Ascending aorta (tissue), 2 donors: ENCODE results near the gene KCNMB1. TPM values are rescaled to one million over a fixed set of nuclear protein-coding genes. Genes with fewer than 3 reads are reported as not detected.

ENCODE experiments used
- DNase-seq, 2 donors: peaks; one replicate each; pipeline ENCODE4 v3.0.0-alpha.2; 2019; ENCODE audit warnings: low spot score in 2 of 2
- H3K27ac ChIP-seq, 2 donors: fragments of 200-600 bp; sonication (generic); one replicate each; pipeline ENCODE4 v1.5.1; 2016 to 2017; ENCODE audit warnings: mild to moderate bottlenecking in 1 of 2
- H3K27me3 ChIP-seq: fragments of 200-600 bp; sonication (generic); one replicate; pipeline ENCODE4 v1.5.1; 2017
- H3K36me3 ChIP-seq, 2 donors: fragments of 200-600 bp; sonication (generic); one replicate each; pipeline ENCODE4 v1.5.1; 2016
- H3K4me1 ChIP-seq, 2 donors: fragments of 200-600 bp; sonication (generic); one replicate each; pipeline ENCODE4 v1.5.1; 2016 to 2017; ENCODE audit warnings: mild to moderate bottlenecking in 1 of 2
- H3K4me3 ChIP-seq, 2 donors: fragments of 200-600 bp; sonication (generic); one replicate each; pipeline ENCODE4 v1.5.1; 2016 to 2017; ENCODE audit warnings: mild to moderate bottlenecking in 1 of 2
- H3K9me3 ChIP-seq, 2 donors: fragments of 200-600 bp; sonication (generic); one replicate each; pipeline ENCODE4 v1.5.1; 2016
- intact Hi-C: fragments of 100-400 bp; cut with DNase I; formaldehyde crosslinking; loops from one replicate; pipeline ENCODE4 v1.15.1; 2023
- total RNA-seq: library from RNA; depleted of rRNA; stranded (reverse); fragments of >200 nt; gene quantifications from one replicate; pipeline ENCODE4 v1.1.0, GENCODE V29; 2016
- TF ChIP-seq, protein P1 (sequence below), 3 experiments: fragments of 200-600 bp in 2 of 3; fragments of 450-650 bp in 1 of 3; sonication (generic) in 2 of 3; IDR thresholded peaks; one replicate each; pipeline ENCODE4 v1.5.1; 2016 to 2019; ENCODE audit warnings: antibody characterized with exemption in 3 of 3, mild to moderate bottlenecking in 1 of 3, moderate library complexity in 1 of 3

KCNMB1 gene
- total RNA-seq, 1 donor from 2014 or later, result 30.8 TPM

DNA sequence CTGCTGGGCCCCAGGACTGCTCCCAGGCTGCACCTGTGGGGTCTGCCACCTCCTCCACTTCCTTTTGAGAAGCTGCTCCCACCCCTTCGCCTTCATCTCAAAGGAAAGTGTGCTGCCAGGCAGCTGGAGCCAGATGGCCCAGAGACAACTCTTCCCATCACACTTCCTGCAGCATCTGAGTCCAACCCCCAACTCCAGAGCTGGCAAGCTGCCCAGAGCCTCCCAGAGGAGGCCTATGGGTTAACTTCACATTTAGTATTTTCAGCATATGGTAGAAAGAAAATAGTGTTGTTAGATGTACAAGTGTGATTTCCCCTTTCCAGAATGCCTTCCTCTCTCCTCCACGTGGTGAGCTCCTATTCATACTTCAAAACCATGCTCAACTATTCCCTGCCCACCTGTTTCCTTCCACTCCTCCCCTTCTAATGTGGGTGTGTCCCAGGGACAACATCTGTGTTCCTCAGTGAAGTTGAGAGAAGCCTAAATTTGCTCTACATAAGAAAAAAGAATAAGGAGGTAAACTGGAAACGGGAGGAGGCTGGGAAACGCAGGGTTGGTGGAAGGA lies 38.6 kb upstream of the KCNMB1 start:
- H3K27me3 ChIP-seq, result no peaks in the 10 kb centered on the region
- TF ChIP-seq, protein P1, sequence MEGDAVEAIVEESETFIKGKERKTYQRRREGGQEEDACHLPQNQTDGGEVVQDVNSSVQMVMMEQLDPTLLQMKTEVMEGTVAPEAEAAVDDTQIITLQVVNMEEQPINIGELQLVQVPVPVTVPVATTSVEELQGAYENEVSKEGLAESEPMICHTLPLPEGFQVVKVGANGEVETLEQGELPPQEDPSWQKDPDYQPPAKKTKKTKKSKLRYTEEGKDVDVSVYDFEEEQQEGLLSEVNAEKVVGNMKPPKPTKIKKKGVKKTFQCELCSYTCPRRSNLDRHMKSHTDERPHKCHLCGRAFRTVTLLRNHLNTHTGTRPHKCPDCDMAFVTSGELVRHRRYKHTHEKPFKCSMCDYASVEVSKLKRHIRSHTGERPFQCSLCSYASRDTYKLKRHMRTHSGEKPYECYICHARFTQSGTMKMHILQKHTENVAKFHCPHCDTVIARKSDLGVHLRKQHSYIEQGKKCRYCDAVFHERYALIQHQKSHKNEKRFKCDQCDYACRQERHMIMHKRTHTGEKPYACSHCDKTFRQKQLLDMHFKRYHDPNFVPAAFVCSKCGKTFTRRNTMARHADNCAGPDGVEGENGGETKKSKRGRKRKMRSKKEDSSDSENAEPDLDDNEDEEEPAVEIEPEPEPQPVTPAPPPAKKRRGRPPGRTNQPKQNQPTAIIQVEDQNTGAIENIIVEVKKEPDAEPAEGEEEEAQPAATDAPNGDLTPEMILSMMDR (IDR thresholded peaks at IDR 0.05), result no peak
- no peaks in the 10 kb centered on the region for H3K9me3 ChIP-seq
- DNase-seq, result no peak
- H3K27ac ChIP-seq, result no peak overlapping the region
- intact Hi-C loops, result no loop called here
- no peak overlapping the region for H3K4me3 ChIP-seq
- no peaks in the 10 kb centered on the region for H3K4me1 ChIP-seq
- no peaks in the 10 kb centered on the region for H3K36me3 ChIP-seq

DNA sequence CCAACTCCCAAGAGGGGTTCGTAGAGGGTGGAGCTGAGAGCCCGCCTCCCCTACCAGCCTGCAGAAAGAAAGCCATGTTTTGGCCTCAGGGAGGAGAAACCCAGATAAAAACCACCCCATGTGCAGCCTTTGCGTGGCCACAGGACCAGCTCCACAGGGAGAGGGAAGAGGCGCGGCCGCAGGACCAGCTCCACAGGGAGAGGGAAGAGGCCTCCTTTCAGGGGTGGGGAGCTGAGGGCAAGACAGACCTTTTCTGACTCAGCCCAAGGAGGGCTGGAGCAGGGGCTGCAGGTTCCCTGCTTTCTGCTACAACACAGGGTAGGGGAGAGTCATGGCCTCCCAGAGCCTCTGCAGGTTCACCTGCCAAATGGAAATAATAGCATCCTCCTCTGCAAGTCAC lies 37.6 kb upstream of the KCNMB1 start:
- TF ChIP-seq, protein P1 (IDR thresholded peaks at IDR 0.05), result no peak
- H3K27ac ChIP-seq, result no peak overlapping the region
- no peak overlapping the region for H3K4me3 ChIP-seq
- H3K27me3 ChIP-seq, result no peaks in the 10 kb centered on the region
- no peaks in the 10 kb centered on the region for H3K36me3 ChIP-seq
- no peaks in the 10 kb centered on the region for H3K9me3 ChIP-seq
- DNase-seq, result no peak
- H3K4me1 ChIP-seq, result no peaks in the 10 kb centered on the region
- intact Hi-C loops, result no loop called here

DNA sequence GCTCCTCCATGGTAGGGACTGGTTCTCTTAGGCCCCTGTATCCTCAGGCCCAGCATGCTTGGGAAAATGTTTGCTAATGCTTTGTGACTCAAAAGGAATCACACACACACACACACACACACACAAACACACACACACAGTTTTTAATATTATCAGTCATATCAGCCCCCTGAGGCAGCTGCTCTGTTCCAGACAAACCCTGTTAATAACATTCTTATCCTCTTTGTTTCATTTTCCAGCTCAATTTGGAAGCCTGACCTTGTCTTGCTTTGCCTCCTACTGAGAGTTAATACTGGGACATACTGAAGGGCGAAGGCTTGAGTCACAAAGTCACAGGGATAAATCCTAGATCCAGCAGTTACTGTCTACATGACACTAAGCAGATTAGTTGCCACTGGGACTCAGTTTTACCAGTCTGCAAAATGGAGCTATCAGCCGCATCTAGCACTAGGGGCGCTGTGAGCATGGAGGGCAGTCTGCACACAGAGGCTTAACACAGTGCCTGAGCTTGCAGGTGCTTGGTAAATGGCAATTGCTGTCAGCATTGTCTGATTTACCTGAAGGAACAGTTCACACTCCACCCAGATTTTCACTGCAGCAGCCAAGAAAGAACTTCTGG lies 37.1 kb upstream of the KCNMB1 start:
- no peaks in the 10 kb centered on the region for H3K9me3 ChIP-seq
- intact Hi-C loops, result no loop called here

DNA sequence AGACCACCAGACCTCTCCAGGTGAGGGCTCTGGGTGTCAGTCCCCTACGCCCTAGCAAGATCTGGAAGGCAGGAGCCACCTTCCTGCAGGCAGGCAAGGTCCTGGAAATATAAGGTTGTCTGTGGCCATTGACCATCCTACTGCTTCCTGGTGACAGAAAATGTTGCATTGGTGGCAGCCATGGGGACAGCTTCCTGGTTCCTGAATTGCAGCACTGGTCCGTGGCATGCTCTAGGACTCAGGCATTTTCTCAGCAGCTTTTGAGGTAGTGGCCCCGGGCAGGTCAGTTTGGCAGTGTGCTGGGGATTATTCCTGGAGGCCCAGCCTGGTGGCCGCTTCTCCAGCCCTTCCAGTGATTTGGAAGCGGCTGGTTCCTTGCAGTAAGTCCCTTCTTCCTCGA lies 36.6 kb upstream of the KCNMB1 start:
- no peaks in the 10 kb centered on the region for H3K9me3 ChIP-seq
- no peaks in the 10 kb centered on the region for H3K36me3 ChIP-seq
- intact Hi-C loops, result no loop called here
- no peak overlapping the region for H3K4me3 ChIP-seq
- no peaks in the 10 kb centered on the region for H3K4me1 ChIP-seq
- H3K27me3 ChIP-seq, result no peaks in the 10 kb centered on the region
- no peak for DNase-seq
- no peak overlapping the region for H3K27ac ChIP-seq
- TF ChIP-seq, protein P1 (IDR thresholded peaks at IDR 0.05), result no peak

More for the DNA sequence above, 37.1 kb upstream of the KCNMB1 start:
- no peak overlapping the region for H3K27ac ChIP-seq
- H3K4me3 ChIP-seq, result no peak overlapping the region
- TF ChIP-seq, protein P1 (IDR thresholded peaks at IDR 0.05), result no peak
- DNase-seq, result no peak
- H3K27me3 ChIP-seq, result no peaks in the 10 kb centered on the region
- H3K4me1 ChIP-seq, result no peaks in the 10 kb centered on the region
- H3K36me3 ChIP-seq, result no peaks in the 10 kb centered on the region

DNA sequence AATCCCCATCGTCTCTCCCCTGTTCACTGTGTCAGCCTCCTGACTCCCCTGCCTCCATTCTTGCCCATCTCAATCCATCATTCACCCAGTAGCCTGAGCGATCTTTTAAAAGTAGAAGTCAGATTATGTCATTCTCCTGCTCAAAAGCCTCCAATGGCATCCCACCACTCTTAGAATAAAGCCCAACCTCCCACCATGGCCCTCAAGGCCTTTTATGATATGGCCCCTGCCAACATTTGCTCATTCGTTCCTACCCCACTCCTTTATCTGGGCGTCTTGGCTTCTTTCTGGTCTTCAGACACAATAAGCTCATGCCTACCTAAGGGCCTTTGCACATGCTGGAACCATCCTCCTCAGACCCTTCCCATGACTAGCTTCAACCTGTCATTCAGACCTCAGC lies 35.5 kb upstream of the KCNMB1 start:
- no peak for DNase-seq
- Histone ChIP-seq H3K27me3 (no peaks in the 10 kb centered on the region), H3K4me3 (no peak overlapping the region), H3K36me3 (no peaks in the 10 kb centered on the region), H3K9me3 (no peaks in the 10 kb centered on the region), H3K4me1 (no peaks in the 10 kb centered on the region), H3K27ac (no peak overlapping the region)
- intact Hi-C loops, result loop anchor here (5.0 kb wide), 1 partner anchor 322 kb away; no protein-coding TSS in a partner anchor
- TF ChIP-seq, protein P1 (IDR thresholded peaks at IDR 0.05), result no peak
